HG03025 (cell line): ENCODE results near the gene SLC8A1.
A peak's percentile ranks its signal among the peaks of the same experiment; 100 is the strongest.

Experiments used
- ATAC-seq: cut with Tn5 transposase; IDR thresholded peaks from one replicate; pipeline ENCODE4 v1.9.1; 2021; ENCODE audit warnings: mild to moderate bottlenecking, moderate library complexity; ENCODE audit not compliant: unreplicated experiment, low FRiP score

The SLC8A1 gene

GRCh38 chr2:40177366-40177765, 274.5 kb downstream of the SLC8A1 start:
- ATAC-seq: no peak

GRCh38 chr2:40173276-40173675, 278.6 kb downstream of the SLC8A1 start:
- no peak for ATAC-seq

DNA sequence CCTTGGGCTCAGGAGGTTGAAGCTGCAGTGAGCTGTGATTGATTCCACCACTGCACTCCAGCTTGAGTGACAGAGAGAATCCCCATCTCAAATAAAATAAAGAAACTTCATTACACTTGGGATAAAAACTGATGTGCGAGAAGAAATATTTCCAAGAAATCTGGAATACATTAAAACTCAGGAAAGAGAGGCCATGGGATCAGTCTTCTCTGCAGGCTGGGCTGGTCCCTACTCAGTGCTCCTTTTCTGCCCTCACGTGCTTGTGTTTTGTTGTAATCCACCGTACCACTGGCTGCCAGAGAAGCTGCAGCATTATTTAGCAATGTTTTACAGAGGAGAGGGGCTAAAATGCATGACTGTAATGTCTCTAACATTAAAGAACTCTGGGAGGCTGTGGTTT, 282.0 kb downstream of the SLC8A1 start:
- ATAC-seq: no peak

- no peak for ATAC-seq
These were observed 282.5 kb downstream of the SLC8A1 start for GRCh38 chr2:40169430-40169829.

DNA sequence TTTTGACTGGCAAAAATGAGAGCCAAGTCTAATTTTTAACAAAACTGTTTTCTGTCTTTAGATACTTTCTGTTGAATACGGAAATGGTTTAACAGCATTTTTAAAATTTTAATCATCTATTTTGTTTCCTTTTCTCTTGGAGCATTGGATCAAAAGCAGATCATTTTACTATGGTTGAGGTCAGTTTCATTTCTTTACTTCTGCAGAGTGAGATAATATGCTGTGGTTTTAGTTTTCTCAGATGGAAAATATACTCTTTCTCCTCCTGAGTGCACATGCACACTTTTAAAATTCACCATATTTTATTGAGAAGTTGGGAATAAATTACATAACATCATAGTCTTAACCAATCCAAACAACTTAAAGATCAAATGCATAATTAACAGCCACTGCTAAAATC, 283.3 kb downstream of the SLC8A1 start:
- ATAC-seq: no peak

DNA sequence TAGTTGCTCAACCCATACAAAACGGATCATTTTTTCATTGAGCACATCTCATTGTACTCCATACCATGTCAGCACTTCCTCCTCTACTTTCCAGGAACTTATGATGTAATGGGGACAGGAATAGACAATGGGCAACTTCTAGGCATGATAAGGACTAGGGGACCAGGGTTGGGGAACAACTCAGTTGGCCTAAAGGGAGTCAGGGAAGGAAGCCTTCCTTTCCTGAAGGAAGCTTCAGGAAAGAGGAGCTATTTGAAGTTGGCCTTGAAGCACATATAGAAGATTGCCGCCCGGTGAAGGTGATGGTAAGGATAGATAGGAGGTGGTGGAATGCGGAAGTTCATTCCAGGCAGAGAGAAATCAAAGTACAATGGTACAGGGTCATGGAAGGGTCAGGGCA, 283.9 kb downstream of the SLC8A1 start:
- ATAC-seq: no peak

DNA sequence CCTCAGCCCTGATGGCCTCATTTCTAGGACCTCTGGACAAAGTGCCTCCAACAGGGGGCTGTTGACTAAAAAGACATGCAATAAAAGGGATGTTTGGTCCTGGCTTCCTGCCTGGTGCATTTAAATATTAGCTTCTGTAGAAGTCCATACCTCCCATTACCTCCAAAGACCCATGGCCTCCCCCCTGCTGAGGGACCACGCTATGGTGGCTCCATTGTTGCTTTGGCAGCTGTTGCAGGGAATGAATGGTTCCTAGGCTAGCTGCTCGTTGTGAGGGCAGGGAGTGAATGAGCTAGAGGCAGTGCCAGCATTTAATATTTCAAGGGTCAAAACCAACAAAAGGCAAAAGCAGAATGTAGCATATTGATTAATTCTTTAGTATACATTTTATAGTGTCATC, 285.9 kb downstream of the SLC8A1 start:
- no peak for ATAC-seq

- no peak for ATAC-seq
These were observed 286.4 kb downstream of the SLC8A1 start for GRCh38 chr2:40165509-40165844.

- no peak for ATAC-seq
These were observed 287.0 kb downstream of the SLC8A1 start for GRCh38 chr2:40164736-40165508.

DNA sequence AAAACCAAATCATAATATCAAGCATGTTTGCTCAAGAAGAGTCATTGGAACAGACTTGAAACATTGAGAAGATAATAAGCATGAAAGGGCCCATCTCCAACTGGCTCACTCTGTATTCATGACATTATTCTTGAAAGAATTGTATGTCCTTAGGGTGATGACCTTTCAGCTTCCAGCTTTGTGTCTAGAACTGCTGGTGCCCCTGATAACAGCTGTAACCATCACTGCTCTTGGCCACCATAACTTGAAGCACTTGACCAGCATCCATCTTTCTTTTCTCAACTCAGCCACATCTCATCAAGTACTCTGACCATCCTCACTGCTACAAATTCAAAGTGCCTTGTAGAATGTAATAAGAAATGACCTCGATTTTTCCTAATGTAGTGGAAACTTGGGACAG, 289.9 kb downstream of the SLC8A1 start:
- ATAC-seq: no peak

DNA sequence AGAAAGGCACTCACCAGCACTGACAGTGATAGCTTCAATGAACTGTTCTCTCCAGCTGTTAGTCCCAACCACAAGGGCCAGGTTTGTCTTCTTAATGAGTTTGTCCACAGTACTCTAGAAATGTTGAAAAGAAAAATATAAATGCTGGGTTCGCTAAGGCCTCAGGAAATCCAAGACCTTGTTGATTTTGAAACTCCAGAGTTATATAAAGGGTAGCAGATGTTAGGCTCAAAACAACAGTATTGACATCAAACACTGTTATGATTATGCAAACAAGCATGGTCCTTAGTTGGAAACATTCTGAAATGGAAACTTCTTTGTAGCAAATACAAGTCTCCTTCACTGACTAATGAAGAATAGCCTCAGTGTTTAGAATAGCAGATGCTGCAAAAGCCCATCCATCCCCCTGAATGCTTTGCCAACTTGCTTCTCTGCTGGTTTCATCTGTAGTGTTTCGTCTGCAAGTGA, 291.1 kb downstream of the SLC8A1 start:
- ATAC-seq: peak; percentile 73

GRCh38 chr2:40159333-40159732, 292.6 kb downstream of the SLC8A1 start:
- no peak for ATAC-seq

DNA sequence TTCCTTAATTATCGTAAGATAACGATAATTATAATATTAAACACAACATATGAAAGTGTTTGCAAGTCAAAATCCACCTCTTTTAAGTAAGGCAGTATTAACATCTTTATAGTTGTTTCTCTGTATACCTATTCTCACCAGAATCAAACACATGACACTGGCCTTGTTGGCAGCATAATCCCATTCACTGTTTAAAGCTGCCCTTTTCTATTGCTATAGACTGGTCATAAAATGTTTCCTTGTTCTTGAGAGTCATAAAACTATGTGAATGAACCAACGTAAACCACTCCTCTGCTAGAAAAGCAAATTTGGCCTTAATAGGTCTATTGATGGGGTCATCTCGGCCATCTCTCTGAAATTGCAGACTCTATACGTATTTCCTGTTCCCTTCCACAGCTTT, 293.1 kb downstream of the SLC8A1 start:
- ATAC-seq: no peak

DNA sequence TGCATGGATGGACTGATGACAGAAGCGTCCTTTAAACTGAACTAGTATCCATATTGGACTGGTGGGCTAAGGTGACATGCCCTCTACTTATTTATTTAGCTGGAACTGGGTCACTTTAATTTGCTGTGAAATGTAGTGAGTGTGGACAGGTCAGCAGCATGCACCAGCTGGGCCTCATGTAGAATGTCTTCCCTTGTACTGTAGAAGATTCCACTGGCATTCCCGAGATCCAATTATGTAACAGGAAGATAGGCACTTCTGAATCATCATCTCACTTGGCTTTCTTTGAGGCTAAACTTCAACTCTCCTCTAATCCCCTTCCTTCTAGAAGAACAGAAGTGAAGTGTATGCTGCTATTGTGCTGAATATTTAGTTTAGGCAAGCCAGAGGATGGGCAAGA, 296.2 kb downstream of the SLC8A1 start:
- no peak for ATAC-seq

DNA sequence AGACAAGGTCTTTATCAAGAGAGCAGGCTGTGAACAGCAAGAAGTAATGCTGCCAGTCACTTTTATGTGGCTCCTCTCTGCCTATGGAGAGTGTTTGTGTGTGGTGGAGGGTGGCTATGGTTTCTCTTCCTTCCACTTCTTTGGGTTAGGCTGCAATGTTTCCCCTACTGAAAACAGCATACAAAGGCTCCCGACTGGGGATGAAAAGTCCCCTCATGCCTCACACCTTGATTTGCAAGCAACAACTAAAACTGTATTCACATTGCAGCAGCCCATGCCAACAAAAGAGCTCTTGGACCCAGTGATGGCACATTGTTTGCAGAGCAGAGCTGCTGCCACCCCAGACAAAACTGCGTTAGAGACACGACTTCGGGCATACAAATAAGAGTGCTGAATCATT, 301.6 kb downstream of the SLC8A1 start:
- ATAC-seq: no peak

GRCh38 chr2:40148334-40148733, 303.6 kb downstream of the SLC8A1 start:
- no peak for ATAC-seq

DNA sequence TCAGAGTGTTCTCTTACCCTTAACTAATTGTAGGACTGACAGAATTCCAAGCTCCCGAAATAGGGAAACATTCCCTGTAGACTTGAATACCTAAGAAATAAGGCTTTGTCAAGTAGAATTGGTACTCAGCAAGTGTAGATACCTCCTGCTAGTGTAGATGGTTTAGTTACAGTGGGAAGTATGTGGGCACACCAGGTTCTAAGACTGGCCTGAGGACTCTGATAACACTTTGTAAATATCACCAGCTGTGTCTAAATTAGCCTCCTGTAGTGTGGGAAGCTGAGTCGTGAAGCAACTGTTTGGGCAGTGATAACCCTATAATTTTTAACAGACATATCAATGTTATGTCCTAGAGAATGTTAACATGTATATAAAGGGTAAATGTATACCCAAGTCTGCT, 304.5 kb downstream of the SLC8A1 start:
- no peak for ATAC-seq

GRCh38 chr2:40144022-40144421, 307.9 kb downstream of the SLC8A1 start:
- ATAC-seq: no peak

GRCh38 chr2:40138314-40138713, 313.6 kb downstream of the SLC8A1 start:
- no peak for ATAC-seq

- ATAC-seq: no peak
These were observed 320.7 kb downstream of the SLC8A1 start for GRCh38 chr2:40131081-40131704.

GRCh38 chr2:40130251-40130994, 321.5 kb downstream of the SLC8A1 start:
- no peak for ATAC-seq

DNA sequence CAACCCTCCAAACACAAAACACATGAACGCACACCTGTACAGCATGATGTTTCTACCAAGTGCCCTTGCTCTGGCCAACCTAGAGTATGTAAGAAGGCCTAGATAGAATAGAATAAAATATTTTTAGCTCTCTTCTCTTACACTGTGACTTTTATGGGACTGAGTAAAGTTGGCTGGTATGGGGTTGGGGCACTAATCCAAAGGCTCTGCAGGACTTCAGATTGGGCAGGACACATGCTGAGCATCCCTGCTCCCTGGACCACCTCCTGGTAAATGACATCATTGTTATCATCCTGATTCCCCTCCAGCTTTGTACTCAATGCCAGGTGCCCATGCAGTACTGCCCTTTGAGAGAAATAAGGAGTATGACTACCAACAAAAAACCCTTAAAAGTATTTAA, 322.2 kb downstream of the SLC8A1 start:
- no peak for ATAC-seq
